HepG2 (cell line): Measurements from ENCODE around the gene DNAJC5. TPM values are rescaled to one million over a fixed set of nuclear protein-coding genes. Genes with fewer than 3 reads are reported as not detected.

Experiments
- ARNT ChIP-seq: fragments of 450-650 bp; IDR thresholded peaks from 2 replicates; pipeline ENCODE4 v1.6.1; 2017
- ATF7-NPFF ChIP-seq: sonication (generic); formaldehyde crosslinking; IDR thresholded peaks from 2 replicates; pipeline ENCODE4 v1.8.1; 2023; ENCODE audit warnings: mild to moderate bottlenecking, low read depth, missing genetic modification reagents, moderate library complexity
- CBX5 ChIP-seq: sonication (generic); formaldehyde crosslinking; IDR thresholded peaks from 2 replicates; pipeline ENCODE4 v1.4.0; 2020; ENCODE audit warnings: missing genetic modification reagents, borderline replicate concordance
- CEBPG ChIP-seq: IDR thresholded peaks from 2 replicates; pipeline ENCODE4 v1.6.1; 2016
- CTCF ChIP-seq: sonication (generic); formaldehyde crosslinking; IDR thresholded peaks from 2 replicates; pipeline ENCODE4 v1.5.0; 2020; ENCODE audit warnings: mild to moderate bottlenecking, missing genetic modification reagents, moderate library complexity
- GLI4 ChIP-seq: sonication (generic); formaldehyde crosslinking; IDR thresholded peaks from 2 replicates; pipeline ENCODE4 v1.5.1; 2020; ENCODE audit warnings: missing genetic modification reagents, mild to moderate bottlenecking, moderate library complexity, borderline replicate concordance
- KLF6 ChIP-seq: IDR thresholded peaks from 2 replicates; pipeline ENCODE4 v1.8.0; 2016; ENCODE audit warnings: missing biosample characterization, missing genetic modification reagents
- MAFG ChIP-seq: sonication (generic); formaldehyde crosslinking; IDR thresholded peaks from 2 replicates; pipeline ENCODE4 v1.5.1; 2020; ENCODE audit warnings: mild to moderate bottlenecking, missing genetic modification reagents
- PHF5A ChIP-seq: IDR thresholded peaks from one replicate; pipeline ENCODE4 v1.6.1; 2018; ENCODE audit warnings: low read depth, missing genetic modification reagents; ENCODE audit not compliant: unreplicated experiment
- POLR2A ChIP-seq, 2 experiments: IDR thresholded peaks; 2 replicates each; pipeline ENCODE4 v1.6.1; 2011; ENCODE audit warnings: low read depth in 2 of 2, low read length in 2 of 2, mild to moderate bottlenecking in 1 of 2, moderate library complexity in 1 of 2; ENCODE audit not compliant: insufficient read depth in 1 of 2
- PRDM10 ChIP-seq: sonication (generic); formaldehyde crosslinking; IDR thresholded peaks from 2 replicates; pipeline ENCODE4 v1.4.0; 2020; ENCODE audit warnings: low read depth, missing genetic modification reagents
- RBAK ChIP-seq: sonication (generic); formaldehyde crosslinking; IDR thresholded peaks from 2 replicates; pipeline ENCODE4 v1.5.1; 2020; ENCODE audit warnings: mild to moderate bottlenecking, missing genetic modification reagents
- SP4 ChIP-seq: sonication (generic); formaldehyde crosslinking; IDR thresholded peaks from 2 replicates; pipeline ENCODE4 v1.8.1; 2023; ENCODE audit warnings: mild to moderate bottlenecking, missing genetic modification reagents
- STAT5B ChIP-seq: sonication (generic); formaldehyde crosslinking; IDR thresholded peaks from 2 replicates; pipeline ENCODE4 v1.4.0; 2020; ENCODE audit warnings: missing genetic modification reagents
- ZBTB4 ChIP-seq: sonication (generic); formaldehyde crosslinking; IDR thresholded peaks from 2 replicates; pipeline ENCODE4 v1.4.0; 2020; ENCODE audit warnings: missing genetic modification reagents, mild to moderate bottlenecking, borderline replicate concordance
- ZNF33A ChIP-seq: sonication (generic); formaldehyde crosslinking; IDR thresholded peaks from 2 replicates; pipeline ENCODE4 v1.5.1; 2020; ENCODE audit warnings: missing genetic modification reagents, mild to moderate bottlenecking, moderate library complexity, borderline replicate concordance
- ZNF775 ChIP-seq: sonication (generic); formaldehyde crosslinking; IDR thresholded peaks from 2 replicates; pipeline ENCODE4 v1.4.0; 2020; ENCODE audit warnings: missing genetic modification reagents, mild to moderate bottlenecking, moderate library complexity, borderline replicate concordance
- ZNF883 ChIP-seq: sonication (generic); formaldehyde crosslinking; IDR thresholded peaks from 2 replicates; pipeline ENCODE4 v1.5.1; 2020; ENCODE audit warnings: mild to moderate bottlenecking, missing genetic modification reagents; ENCODE audit errors: not compliant biosample characterization
- ZSCAN12 ChIP-seq: sonication (generic); formaldehyde crosslinking; IDR thresholded peaks from 2 replicates; pipeline ENCODE4 v1.9.0; 2021; ENCODE audit warnings: mild to moderate bottlenecking, missing genetic modification reagents
- polyA plus RNA-seq, 8 experiments: library from polyadenylated mRNA; depleted of rRNA in 3 of 8; stranded (reverse) in 7 of 8; unstranded in 1 of 8; fragments of >200 nt; fragmentation: Illumina TruSeq in 4 of 8; extraction: Trizol in 4 of 8; gene quantifications; 2 replicates each; pipeline versions ENCODE4 v1.2.1 to v1.2.3, GENCODE V29; 2011 to 2016; ENCODE audit warnings: low read depth in 4 of 8, missing spikeins in 1 of 8, mixed read lengths in 1 of 8; ENCODE audit not compliant: insufficient read depth in 1 of 8
- total RNA-seq, 5 experiments: library from RNA; depleted of rRNA; stranded (reverse); fragments of >200 nt; fragmentation: Illumina TruSeq; extraction: Trizol; gene quantifications; 2 replicates each; pipeline ENCODE4 v1.2.3, GENCODE V29; 2016; ENCODE audit warnings: low read depth in 1 of 5

The DNAJC5 gene
- total and polyA plus RNA-seq, 2 of the 13 experiments (the other 11 are each of a cell fraction or from before 2014, with no cell fraction given), result 42.8 to 64.5 TPM

- TF ChIP-seq ZNF775 (CRISPR knock-in tag), result no peak
- TF ChIP-seq RBAK (CRISPR knock-in tag), result no peak
- peak; percentile 39; the same call in 1 of the 2 replicates for TF ChIP-seq GLI4 (CRISPR knock-in tag)
- no peak for TF ChIP-seq ZSCAN12 (CRISPR knock-in tag)
- no peak for TF ChIP-seq KLF6 (CRISPR knock-in tag)
- peak; percentile 24; the same call in 1 of the 2 replicates for TF ChIP-seq STAT5B (CRISPR knock-in tag)
- no peak for TF ChIP-seq CEBPG
- peak; percentile 69 for TF ChIP-seq SP4 (CRISPR knock-in tag)
- TF ChIP-seq POLR2A (IDR thresholded peaks at IDR 0.05; ENCODE audit: insufficient read depth in 1 of 2, low read depth in 2 of 2, low read length in 2 of 2), result no peak
- TF ChIP-seq ZBTB4 (CRISPR knock-in tag), result peak; percentile 88
- TF ChIP-seq PHF5A, result peak; percentile 40
- no peak for TF ChIP-seq ZNF33A (CRISPR knock-in tag)
- peak; percentile 73 for TF ChIP-seq ZNF883 (CRISPR knock-in tag)
- TF ChIP-seq MAFG (CRISPR knock-in tag), result no peak; the same call in 1 of the 2 replicates
- TF ChIP-seq ARNT, result no peak
- TF ChIP-seq ATF7-NPFF (CRISPR knock-in tag), result peak; percentile 69
- peak; percentile 73 for TF ChIP-seq CTCF
- TF ChIP-seq CBX5 (CRISPR knock-in tag), result 0 out of 2 replicates have a peak, but pooled peaks have one; percentile 31
- peak; percentile 51 for TF ChIP-seq PRDM10 (CRISPR knock-in tag)
Observed at GRCh38 chr20:63858393-63859165, 36.3 kb upstream of the DNAJC5 start (continued).
